K562 (cell line): ENCODE results near the gene KLHL35. TPM values are rescaled to one million over a fixed set of nuclear protein-coding genes. Genes with fewer than 3 reads are reported as not detected.
A peak's percentile ranks its signal among the peaks of the same experiment; 100 is the strongest.

ENCODE experiments used
- CBFA2T3 ChIP-seq: fragments of 450-650 bp; IDR thresholded peaks from 2 replicates; pipeline ENCODE4 v1.6.1; 2017
- CHD1 ChIP-seq: fragments of 200-600 bp; sonication (generic); IDR thresholded peaks from one replicate; pipeline ENCODE4 v1.6.1; 2012; ENCODE audit warnings: mild to moderate bottlenecking, moderate library complexity, low read length, inconsistent platforms
- HDAC1 ChIP-seq, 2 experiments: fragments of 450-650 bp; IDR thresholded peaks; 2 replicates each; pipeline ENCODE4 v1.6.1; 2016 to 2017; ENCODE audit warnings: inconsistent platforms in 1 of 2, mild to moderate bottlenecking in 1 of 2, moderate library complexity in 1 of 2
- HDAC2 ChIP-seq: fragments of 450-650 bp; IDR thresholded peaks from 2 replicates; pipeline ENCODE4 v1.6.1; 2016; ENCODE audit warnings: mild to moderate bottlenecking
- HEY1 ChIP-seq: fragments of 250-450 bp; sonication (Bioruptor Pico); IDR thresholded peaks from 2 replicates; pipeline ENCODE4 v1.5.0; 2020; ENCODE audit warnings: mild to moderate bottlenecking, moderate library complexity, borderline replicate concordance
- KHSRP ChIP-seq: fragments of 450-650 bp; IDR thresholded peaks from 2 replicates; pipeline ENCODE4 v1.6.1; 2017
- KLF10 ChIP-seq: fragments of 250-450 bp; sonication (Bioruptor Pico); IDR thresholded peaks from 2 replicates; pipeline ENCODE4 v1.6.1; 2021; ENCODE audit warnings: matching md5 sums
- LCOR ChIP-seq: sonication (generic); formaldehyde crosslinking; IDR thresholded peaks from 2 replicates; pipeline ENCODE4 v1.8.0; 2022; ENCODE audit warnings: mild to moderate bottlenecking, missing genetic modification reagents
- MTA1 ChIP-seq: fragments of 450-650 bp; IDR thresholded peaks from 2 replicates; pipeline ENCODE4 v1.6.1; 2017; ENCODE audit warnings: borderline replicate concordance
- MTA2 ChIP-seq: fragments of 450-650 bp; IDR thresholded peaks from 2 replicates; pipeline ENCODE4 v1.6.1; 2016; ENCODE audit warnings: low read depth
- NCOA6 ChIP-seq: fragments of 450-650 bp; IDR thresholded peaks from 2 replicates; pipeline ENCODE4 v1.6.1; 2017; ENCODE audit warnings: mild to moderate bottlenecking
- POLR2G ChIP-seq: fragments of 200-400 bp; formaldehyde crosslinking; IDR thresholded peaks from 2 replicates; pipeline ENCODE4 v1.6.1; 2017; ENCODE audit warnings: low read depth, mild to moderate bottlenecking, antibody characterized with exemption, low read length, moderate library complexity
- PTTG1 ChIP-seq: fragments of 450-650 bp; IDR thresholded peaks from 2 replicates; pipeline ENCODE4 v1.6.1; 2016; ENCODE audit warnings: low read depth, mild to moderate bottlenecking, missing genetic modification characterization, missing compliant biosample characterization
- RCOR1 ChIP-seq, 2 experiments: IDR thresholded peaks; 2 replicates each; pipeline ENCODE4 v1.6.1; 2012; ENCODE audit warnings: low read depth in 2 of 2, low read length in 2 of 2, borderline replicate concordance in 1 of 2, improper control_type of control experiment in 1 of 2
- STAT5A ChIP-seq: IDR thresholded peaks from 2 replicates; pipeline ENCODE4 v1.6.1; 2012; ENCODE audit warnings: low read length, inconsistent platforms, borderline replicate concordance
- TEAD4 ChIP-seq, 2 experiments: sonication (generic) in 1 of 2; formaldehyde crosslinking in 1 of 2; IDR thresholded peaks; 2 replicates each; pipeline versions ENCODE4 v1.6.1 to v1.8.0; 2012 to 2022; ENCODE audit warnings: borderline replicate concordance in 1 of 2, inconsistent platforms in 1 of 2, low read length in 1 of 2, mild to moderate bottlenecking in 1 of 2, missing genetic modification reagents in 1 of 2
- ZNF347 ChIP-seq: fragments of 450-650 bp; formaldehyde crosslinking; IDR thresholded peaks from 2 replicates; pipeline ENCODE4 v1.4.0; 2020; ENCODE audit warnings: low read depth, mild to moderate bottlenecking, moderate library complexity
- polyA plus RNA-seq, 8 experiments: library from polyadenylated mRNA; depleted of rRNA in 4 of 8; stranded (reverse) in 5 of 8; unstranded in 3 of 8; fragments of >200 nt; fragmentation: Nextera tagmentation in 2 of 8; fragmentation: Illumina TruSeq in 1 of 8; extraction: Ambion mirVana in 2 of 8; extraction: Trizol in 1 of 8; gene quantifications; 2 replicates each; pipeline versions ENCODE4 v1.2.1 to v1.2.3, GENCODE V29; 2011 to 2014; ENCODE audit warnings: inconsistent platforms in 1 of 8, missing spikeins in 1 of 8
- total RNA-seq, 7 experiments: library from RNA; depleted of rRNA in 6 of 7; stranded (reverse); fragments of >200 nt in 6 of 7; fragmentation: Illumina TruSeq in 2 of 7; extraction: Trizol in 2 of 7; gene quantifications; 2 replicates each; pipeline versions ENCODE4 v1.2.1 to v1.2.3, GENCODE V29; 2011 to 2021; ENCODE audit warnings: low replicate concordance in 1 of 7
- TF ChIP-seq, protein P1 (sequence below): sonication (generic); formaldehyde crosslinking; IDR thresholded peaks from 2 replicates; pipeline ENCODE4 v1.4.0; 2020; ENCODE audit warnings: mild to moderate bottlenecking, missing genetic modification reagents
- TF ChIP-seq, protein P2 (sequence below): sonication (generic); formaldehyde crosslinking; IDR thresholded peaks from 2 replicates; pipeline ENCODE4 v1.9.0; 2022; ENCODE audit warnings: mild to moderate bottlenecking, missing genetic modification reagents
- TF ChIP-seq, protein P3 (sequence below), 2 experiments: fragments of 250-450 bp in 1 of 2; fragments of 450-650 bp in 1 of 2; sonication (Bioruptor Pico) in 1 of 2; IDR thresholded peaks; 2 replicates each; pipeline versions ENCODE4 v1.6.1 to v1.8.0; 2016 to 2021; ENCODE audit warnings: mild to moderate bottlenecking in 2 of 2, moderate library complexity in 2 of 2, missing compliant biosample characterization in 1 of 2, missing genetic modification characterization in 1 of 2
- TF ChIP-seq, protein P4 (sequence below): fragments of 450-650 bp; conservative IDR thresholded peaks from 2 replicates; pipeline ENCODE4 v1.6.1; 2016; ENCODE audit warnings: missing genetic modification characterization, low read depth, mild to moderate bottlenecking, missing compliant biosample characterization, moderate library complexity
- TF ChIP-seq, protein P5 (sequence below): fragments of 450-650 bp; formaldehyde crosslinking; IDR thresholded peaks from 2 replicates; pipeline ENCODE4 v1.4.0; 2020; ENCODE audit warnings: mild to moderate bottlenecking, moderate library complexity

Gene KLHL35
- total and polyA plus RNA-seq, 9 of the 15 experiments (the other 6 are each of a cell fraction or from before 2014, with no cell fraction given) = not detected

DNA sequence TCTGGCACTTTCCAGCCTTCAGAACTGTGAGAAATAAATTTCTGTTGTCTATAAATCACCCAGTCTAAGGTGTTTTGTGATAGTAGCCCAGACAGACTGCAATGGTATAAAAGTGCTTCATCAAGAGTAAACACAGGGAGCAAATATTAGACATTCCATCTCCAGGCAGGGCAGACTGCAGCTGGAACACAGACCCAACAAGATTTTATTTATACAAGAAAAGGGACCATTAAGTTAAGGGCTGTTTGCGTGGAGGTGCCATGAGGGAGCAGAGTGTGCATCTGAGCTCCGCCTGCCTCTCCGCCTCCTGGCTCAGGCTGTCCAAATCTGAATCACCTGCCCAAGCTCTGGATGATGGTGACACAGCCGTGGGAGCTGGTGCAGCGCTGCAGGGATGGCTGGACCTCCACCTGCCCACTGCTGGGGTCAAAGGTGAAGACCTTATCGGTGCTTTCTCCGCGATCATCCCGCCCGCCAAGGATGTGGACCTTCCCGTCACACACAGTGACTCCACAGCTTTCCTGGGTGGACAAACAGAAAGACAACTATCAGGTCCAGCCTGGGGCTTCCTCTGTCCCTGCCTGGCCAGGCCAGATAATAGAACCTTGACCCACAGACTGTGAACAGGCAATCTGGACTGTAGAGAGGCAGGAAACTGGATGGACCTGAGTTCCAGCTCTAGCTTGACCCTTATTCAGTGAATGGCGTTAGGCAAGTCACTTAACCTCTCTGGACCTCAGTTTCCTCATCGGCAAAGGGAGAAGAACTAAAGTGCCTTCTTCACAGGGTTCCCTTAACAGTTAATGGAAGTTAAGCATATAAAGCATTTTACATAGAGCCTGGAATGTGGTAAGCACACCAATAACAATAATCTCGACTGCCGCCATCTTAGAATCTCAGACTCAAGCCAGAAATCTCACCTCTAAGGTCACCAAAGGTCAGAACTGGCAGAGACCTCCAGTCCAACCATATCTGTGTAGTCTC lies 10.5 kb downstream of the KLHL35 start (continued):
- TF ChIP-seq, protein P1, sequence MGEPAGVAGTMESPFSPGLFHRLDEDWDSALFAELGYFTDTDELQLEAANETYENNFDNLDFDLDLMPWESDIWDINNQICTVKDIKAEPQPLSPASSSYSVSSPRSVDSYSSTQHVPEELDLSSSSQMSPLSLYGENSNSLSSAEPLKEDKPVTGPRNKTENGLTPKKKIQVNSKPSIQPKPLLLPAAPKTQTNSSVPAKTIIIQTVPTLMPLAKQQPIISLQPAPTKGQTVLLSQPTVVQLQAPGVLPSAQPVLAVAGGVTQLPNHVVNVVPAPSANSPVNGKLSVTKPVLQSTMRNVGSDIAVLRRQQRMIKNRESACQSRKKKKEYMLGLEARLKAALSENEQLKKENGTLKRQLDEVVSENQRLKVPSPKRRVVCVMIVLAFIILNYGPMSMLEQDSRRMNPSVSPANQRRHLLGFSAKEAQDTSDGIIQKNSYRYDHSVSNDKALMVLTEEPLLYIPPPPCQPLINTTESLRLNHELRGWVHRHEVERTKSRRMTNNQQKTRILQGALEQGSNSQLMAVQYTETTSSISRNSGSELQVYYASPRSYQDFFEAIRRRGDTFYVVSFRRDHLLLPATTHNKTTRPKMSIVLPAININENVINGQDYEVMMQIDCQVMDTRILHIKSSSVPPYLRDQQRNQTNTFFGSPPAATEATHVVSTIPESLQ (CRISPR knock-in tag) = no peak
- TF ChIP-seq, protein P2, sequence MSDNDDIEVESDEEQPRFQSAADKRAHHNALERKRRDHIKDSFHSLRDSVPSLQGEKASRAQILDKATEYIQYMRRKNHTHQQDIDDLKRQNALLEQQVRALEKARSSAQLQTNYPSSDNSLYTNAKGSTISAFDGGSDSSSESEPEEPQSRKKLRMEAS (CRISPR knock-in tag) = no peak
- TF ChIP-seq CHD1 (no peak), PTTG1 (no peak), KHSRP (no peak), HDAC1 (IDR thresholded peaks at IDR 0.05) (0 out of 4 replicates have a peak, but pooled peaks of 1 of the 2 experiments have one; percentile 40), STAT5A (peak; percentile 12; the same call in 1 of the 2 replicates), TEAD4 (IDR thresholded peaks at IDR 0.05; ENCODE audit: low read length) (peak; percentile 70), TEAD4 (CRISPR knock-in tag; IDR thresholded peaks at IDR 0.05; ENCODE audit: borderline replicate concordance) (no peak), ZNF347 (CRISPR knock-in tag) (no peak), RCOR1 (IDR thresholded peaks at IDR 0.05; ENCODE audit: borderline replicate concordance in 1 of 2, low read depth in 2 of 2, low read length in 2 of 2) (peak in 1 of 2 experiments; percentile 83; a peak in 2 of 4 replicates), NCOA6 (no peak), HEY1 (CRISPR knock-in tag) (no peak), KLF10 (CRISPR knock-in tag) (no peak), LCOR (0 out of 2 replicates have a peak, but pooled peaks have one; percentile 45), POLR2G (0 out of 2 replicates have a peak, but pooled peaks have one; percentile 32), MTA1 (peak; percentile 33; the same call in 1 of the 2 replicates), HDAC2 (peak; percentile 69; the same call in 1 of the 2 replicates), CBFA2T3 (peak; percentile 91), MTA2 (peak; percentile 15; the same call in 1 of the 2 replicates)
- TF ChIP-seq, protein P3, sequence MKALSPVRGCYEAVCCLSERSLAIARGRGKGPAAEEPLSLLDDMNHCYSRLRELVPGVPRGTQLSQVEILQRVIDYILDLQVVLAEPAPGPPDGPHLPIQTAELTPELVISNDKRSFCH (CRISPR knock-in tag; IDR thresholded peaks at IDR 0.05) = no peak
- TF ChIP-seq, protein P3 (tag; IDR thresholded peaks at IDR 0.05) = 0 out of 2 replicates have a peak, but pooled peaks have one; percentile 50
- TF ChIP-seq, protein P4, sequence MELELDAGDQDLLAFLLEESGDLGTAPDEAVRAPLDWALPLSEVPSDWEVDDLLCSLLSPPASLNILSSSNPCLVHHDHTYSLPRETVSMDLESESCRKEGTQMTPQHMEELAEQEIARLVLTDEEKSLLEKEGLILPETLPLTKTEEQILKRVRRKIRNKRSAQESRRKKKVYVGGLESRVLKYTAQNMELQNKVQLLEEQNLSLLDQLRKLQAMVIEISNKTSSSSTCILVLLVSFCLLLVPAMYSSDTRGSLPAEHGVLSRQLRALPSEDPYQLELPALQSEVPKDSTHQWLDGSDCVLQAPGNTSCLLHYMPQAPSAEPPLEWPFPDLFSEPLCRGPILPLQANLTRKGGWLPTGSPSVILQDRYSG (tag) = no peak
- TF ChIP-seq, protein P5, sequence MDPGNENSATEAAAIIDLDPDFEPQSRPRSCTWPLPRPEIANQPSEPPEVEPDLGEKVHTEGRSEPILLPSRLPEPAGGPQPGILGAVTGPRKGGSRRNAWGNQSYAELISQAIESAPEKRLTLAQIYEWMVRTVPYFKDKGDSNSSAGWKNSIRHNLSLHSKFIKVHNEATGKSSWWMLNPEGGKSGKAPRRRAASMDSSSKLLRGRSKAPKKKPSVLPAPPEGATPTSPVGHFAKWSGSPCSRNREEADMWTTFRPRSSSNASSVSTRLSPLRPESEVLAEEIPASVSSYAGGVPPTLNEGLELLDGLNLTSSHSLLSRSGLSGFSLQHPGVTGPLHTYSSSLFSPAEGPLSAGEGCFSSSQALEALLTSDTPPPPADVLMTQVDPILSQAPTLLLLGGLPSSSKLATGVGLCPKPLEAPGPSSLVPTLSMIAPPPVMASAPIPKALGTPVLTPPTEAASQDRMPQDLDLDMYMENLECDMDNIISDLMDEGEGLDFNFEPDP (CRISPR knock-in tag) = no peak
